ENCODE data around the gene SAP25.

DNA sequence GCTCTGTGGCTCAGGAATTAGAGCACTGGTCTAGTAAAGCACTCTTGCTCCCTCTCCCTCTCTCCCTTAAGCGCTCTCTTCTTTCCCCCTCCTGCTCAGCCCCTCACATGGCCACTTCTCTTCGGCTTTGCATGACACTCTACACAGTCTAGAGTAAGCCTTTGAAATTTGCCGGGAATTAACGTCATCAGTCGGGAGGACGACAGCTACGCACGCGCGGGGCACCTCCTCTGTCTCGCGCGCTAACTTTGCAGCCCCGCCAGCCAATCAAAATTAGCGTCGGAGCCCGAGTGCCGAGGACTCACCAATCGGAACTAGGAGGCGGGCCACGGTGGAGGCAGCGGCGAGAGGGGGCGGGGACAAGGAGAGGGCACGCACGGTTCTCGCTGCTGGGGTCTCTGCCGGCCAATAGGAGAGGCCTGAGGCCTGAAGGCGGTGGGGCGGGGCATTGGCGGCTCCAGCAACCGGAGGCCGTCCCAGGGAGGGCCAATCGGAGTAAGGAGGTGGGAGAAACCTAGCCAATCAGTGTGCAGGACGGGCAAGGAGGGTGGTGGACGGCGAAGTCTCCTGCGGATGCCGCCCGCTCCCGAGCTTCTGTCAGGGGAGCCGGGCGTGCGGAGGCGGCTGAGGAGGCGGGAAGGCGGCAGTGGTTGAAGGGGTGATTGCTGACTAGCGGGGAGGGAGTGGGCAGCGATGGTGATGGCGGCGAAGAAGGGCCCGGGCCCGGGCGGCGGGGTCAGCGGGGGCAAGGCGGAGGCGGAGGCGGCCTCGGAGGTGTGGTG, 34.9 kb downstream of the SAP25 start, which contains the start of gene AGFG2:
- TF ChIP-seq, protein P1, sequence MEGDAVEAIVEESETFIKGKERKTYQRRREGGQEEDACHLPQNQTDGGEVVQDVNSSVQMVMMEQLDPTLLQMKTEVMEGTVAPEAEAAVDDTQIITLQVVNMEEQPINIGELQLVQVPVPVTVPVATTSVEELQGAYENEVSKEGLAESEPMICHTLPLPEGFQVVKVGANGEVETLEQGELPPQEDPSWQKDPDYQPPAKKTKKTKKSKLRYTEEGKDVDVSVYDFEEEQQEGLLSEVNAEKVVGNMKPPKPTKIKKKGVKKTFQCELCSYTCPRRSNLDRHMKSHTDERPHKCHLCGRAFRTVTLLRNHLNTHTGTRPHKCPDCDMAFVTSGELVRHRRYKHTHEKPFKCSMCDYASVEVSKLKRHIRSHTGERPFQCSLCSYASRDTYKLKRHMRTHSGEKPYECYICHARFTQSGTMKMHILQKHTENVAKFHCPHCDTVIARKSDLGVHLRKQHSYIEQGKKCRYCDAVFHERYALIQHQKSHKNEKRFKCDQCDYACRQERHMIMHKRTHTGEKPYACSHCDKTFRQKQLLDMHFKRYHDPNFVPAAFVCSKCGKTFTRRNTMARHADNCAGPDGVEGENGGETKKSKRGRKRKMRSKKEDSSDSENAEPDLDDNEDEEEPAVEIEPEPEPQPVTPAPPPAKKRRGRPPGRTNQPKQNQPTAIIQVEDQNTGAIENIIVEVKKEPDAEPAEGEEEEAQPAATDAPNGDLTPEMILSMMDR (IDR thresholded peaks at IDR 0.05), result no peak
- TF ChIP-seq EZH2 (IDR thresholded peaks at IDR 0.05; ENCODE audit: borderline replicate concordance, insufficient read depth, low read depth, low read length, poor library complexity, severe bottlenecking), result no peak
